Measurements from ENCODE around the gene VIPAS39. TPM values are rescaled to one million over a fixed set of nuclear protein-coding genes. Genes with fewer than 3 reads are reported as not detected.

The VIPAS39 gene
- total and polyA plus RNA-seq, 12 donors = 8.0 to 18.7 (median 13.7) TPM

DNA sequence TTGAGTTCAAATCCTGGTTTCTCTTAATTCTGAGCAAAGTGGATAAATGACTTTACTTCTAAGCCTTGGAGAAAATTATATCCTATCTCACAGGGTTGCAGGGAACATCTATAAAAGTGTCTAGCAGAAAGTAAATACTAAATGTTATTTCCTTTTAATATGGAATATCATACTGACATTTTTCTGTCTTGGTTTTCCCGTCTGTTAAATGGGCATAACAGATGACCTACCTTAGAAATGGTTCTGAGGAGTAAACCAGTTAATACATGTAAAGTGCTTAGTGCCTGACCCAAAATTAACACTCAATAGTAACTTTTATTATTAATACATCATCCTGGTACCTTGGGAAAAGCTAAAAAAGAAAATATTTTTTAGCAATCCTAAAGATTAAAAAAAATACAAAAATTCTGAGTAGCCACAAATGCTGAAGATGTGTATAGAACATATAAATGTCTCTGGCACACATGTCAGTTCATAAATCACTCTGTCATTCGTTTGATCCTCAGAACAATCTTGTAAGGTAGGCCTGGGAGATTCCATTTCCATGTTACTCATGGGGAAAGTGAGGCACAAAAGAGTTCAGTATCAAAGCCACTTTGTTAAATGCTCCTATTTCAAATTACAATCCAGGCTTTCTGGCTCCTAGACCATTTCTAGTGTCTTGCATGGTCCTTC is 1.3 kb downstream of the VIPAS39 start:
- whole genome bisulfite sequencing, 2 donors = 84 to 85% methylated on average over 2 of the region's 2 CpGs
- Histone ChIP-seq H3K4me3 (peak overlapping the region in 7 of 10 donors; percentile 75 to 99 (median 95)), H3K27ac (peak overlapping the region in 1 of 10 donors; percentile 96), H3K36me3 (peaks cover 0 to 48% (median 24%) of the 10 kb centered on the region in 9 donors), H3K9me3 (no peaks in the 10 kb centered on the region), H3K4me1 (peaks cover 5 to 36% (median 26%) of the 10 kb centered on the region in 9 donors), H3K27me3 (no peaks in the 10 kb centered on the region)
- intact Hi-C loops (cut with DNase I) = loop anchor here in 7 of 10 donors (2.0 to 10.0 kb wide), 10 partner anchors 79 to 249 kb away; partner anchors contain the start of genes GSTZ1 (in 6 of the 7), POMT2 (in 6 of the 7), ALKBH1 (in 5 of the 7) and SLIRP (in 5 of the 7)
- TF ChIP-seq, protein P1, sequence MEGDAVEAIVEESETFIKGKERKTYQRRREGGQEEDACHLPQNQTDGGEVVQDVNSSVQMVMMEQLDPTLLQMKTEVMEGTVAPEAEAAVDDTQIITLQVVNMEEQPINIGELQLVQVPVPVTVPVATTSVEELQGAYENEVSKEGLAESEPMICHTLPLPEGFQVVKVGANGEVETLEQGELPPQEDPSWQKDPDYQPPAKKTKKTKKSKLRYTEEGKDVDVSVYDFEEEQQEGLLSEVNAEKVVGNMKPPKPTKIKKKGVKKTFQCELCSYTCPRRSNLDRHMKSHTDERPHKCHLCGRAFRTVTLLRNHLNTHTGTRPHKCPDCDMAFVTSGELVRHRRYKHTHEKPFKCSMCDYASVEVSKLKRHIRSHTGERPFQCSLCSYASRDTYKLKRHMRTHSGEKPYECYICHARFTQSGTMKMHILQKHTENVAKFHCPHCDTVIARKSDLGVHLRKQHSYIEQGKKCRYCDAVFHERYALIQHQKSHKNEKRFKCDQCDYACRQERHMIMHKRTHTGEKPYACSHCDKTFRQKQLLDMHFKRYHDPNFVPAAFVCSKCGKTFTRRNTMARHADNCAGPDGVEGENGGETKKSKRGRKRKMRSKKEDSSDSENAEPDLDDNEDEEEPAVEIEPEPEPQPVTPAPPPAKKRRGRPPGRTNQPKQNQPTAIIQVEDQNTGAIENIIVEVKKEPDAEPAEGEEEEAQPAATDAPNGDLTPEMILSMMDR (IDR thresholded peaks at IDR 0.05) = no peak
- ATAC-seq (no peak), DNase-seq (no peak)

DNA sequence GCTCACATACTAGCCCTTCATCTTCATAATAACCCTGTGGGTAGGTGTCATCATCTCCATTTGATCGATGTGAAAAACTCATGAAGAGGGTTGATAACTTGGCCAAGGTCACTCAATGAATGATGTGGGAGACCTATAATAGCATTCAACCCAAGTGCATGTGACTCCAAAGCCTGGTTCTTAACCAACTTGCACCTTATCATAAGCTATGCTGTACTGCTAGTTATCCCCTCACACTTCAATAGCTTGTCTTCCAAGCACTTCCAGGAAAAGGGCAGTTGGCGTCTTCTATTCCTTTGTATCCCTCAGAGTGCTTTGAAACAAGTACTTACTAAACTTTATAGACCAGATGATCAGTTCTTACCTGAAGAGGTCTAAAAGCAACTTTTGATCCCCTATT is 15.2 kb downstream of the VIPAS39 start:
- Histone ChIP-seq H3K4me3 (no peak overlapping the region), H3K27ac (peak overlapping the region in 4 of 10 donors; percentile 21 to 61 (median 42)), H3K9me3 (no peaks in the 10 kb centered on the region), H3K4me1 (peaks cover 0 to 15% (median 0%) of the 10 kb centered on the region in 9 donors), H3K27me3 (no peaks in the 10 kb centered on the region), H3K36me3 (peaks cover 0 to 100% (median 48%) of the 10 kb centered on the region in 9 donors)
- peak in 7 of 8 donors; percentile 74 to 94 (median 87) for ATAC-seq
- 57 to 76% methylated on average over 2 of the region's 2 CpGs for WGBS, 2 donors
- intact Hi-C loops (cut with DNase I) = no loop called here
- TF ChIP-seq, protein P1 (IDR thresholded peaks at IDR 0.05) = no peak
- DNase-seq = peak in 1 of 2 donors; percentile 20

DNA sequence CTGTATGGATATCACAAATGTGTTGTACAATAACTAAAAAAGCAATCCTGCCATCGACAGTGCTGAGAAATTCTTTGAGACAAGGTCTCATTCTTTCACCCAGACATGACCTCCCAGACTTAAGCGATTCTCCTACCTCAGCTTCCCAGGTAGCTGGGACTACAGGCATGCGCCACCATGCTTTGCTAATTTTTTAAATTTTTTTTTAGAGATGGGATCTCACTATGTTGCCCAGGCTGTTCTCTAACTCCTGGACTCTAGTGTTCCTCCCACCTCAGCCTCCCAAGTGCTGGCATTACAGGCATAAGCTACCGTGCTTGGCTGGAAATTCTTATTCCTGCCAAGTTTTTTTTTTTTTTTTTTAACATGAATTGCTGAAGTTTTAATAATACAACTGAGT is 17.5 kb downstream of the VIPAS39 start:
- Histone ChIP-seq H3K36me3 (peaks cover 0 to 100% (median 64%) of the 10 kb centered on the region in 9 donors), H3K4me1 (peaks cover 0 to 15% (median 0%) of the 10 kb centered on the region in 9 donors), H3K9me3 (no peaks in the 10 kb centered on the region), H3K27me3 (no peaks in the 10 kb centered on the region), H3K4me3 (no peak overlapping the region), H3K27ac (no peak overlapping the region)
- TF ChIP-seq, protein P1 (IDR thresholded peaks at IDR 0.05) = no peak
- intact Hi-C loops (cut with DNase I) = no loop called here
- WGBS, 2 donors = 92 to 93% methylated on average over 4 of the region's 4 CpGs
- no peak for ATAC-seq
- DNase-seq = no peak

DNA sequence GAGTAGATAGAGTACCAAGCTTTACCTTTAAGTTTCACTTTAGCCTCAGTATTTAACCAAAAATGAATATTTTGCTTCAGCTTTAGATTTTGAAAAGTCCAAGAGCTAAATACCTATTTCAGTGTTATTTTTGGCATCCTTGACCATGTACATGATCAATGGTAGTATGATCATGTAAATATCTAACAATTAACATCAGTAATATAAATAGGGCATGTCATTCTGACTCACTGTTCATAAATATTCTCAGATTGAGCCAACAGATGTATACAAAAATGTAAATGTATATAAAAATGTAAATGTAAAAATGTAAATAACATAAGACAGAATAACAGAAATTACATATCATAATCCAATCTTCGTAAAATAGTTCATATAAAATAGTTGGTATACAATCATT is 18.8 kb downstream of the VIPAS39 start:
- ATAC-seq (no peak), DNase-seq (no peak)
- 98% methylated on average over 1 of the region's 1 CpG for WGBS, 2 donors
- no peak overlapping the region for H3K27ac ChIP-seq
- TF ChIP-seq, protein P1 (IDR thresholded peaks at IDR 0.05) = no peak
- no peaks in the 10 kb centered on the region for H3K9me3 ChIP-seq
- H3K36me3 ChIP-seq = peaks cover 0 to 100% (median 64%) of the 10 kb centered on the region in 9 donors
- no peak overlapping the region for H3K4me3 ChIP-seq
- intact Hi-C loops (cut with DNase I) = no loop called here
- H3K4me1 ChIP-seq = peaks cover 0 to 15% (median 0%) of the 10 kb centered on the region in 9 donors
- no peaks in the 10 kb centered on the region for H3K27me3 ChIP-seq

All from heart right ventricle (tissue), 16 donors.